Non-pigmented ciliary epithelial cell (primary cell): ENCODE data around the gene USP3.
"Not testable (repeated sequence)": the region's sequence is repeated elsewhere in the genome, so short reads cannot be mapped to it uniquely, and the experiment has no call there.

Source experiments
- DNase-seq: peaks from one replicate; pipeline ENCODE4 v3.0.0-alpha.2; 2010; ENCODE audit warnings: low read depth

The USP3 gene

GRCh38 chr15:63610209-63610841 is 105.9 kb downstream of the USP3 start:
- DNase-seq: peak; percentile 70

- DNase-seq: no peak
These were observed 106.8 kb downstream of the USP3 start for GRCh38 chr15:63611177-63611576.

GRCh38 chr15:63612300-63612699 is 107.9 kb downstream of the USP3 start:
- no peak for DNase-seq

GRCh38 chr15:63615935-63616334 is 111.5 kb downstream of the USP3 start:
- no peak for DNase-seq

GRCh38 chr15:63617147-63617546 is 112.8 kb downstream of the USP3 start:
- not testable (repeated sequence) for DNase-seq

GRCh38 chr15:63617627-63618026 is 113.2 kb downstream of the USP3 start:
- DNase-seq: not testable (repeated sequence)

GRCh38 chr15:63620760-63621159 is 116.4 kb downstream of the USP3 start:
- DNase-seq: not testable (repeated sequence)

- no peak for DNase-seq
These were observed 119.0 kb downstream of the USP3 start for GRCh38 chr15:63623232-63623969.

GRCh38 chr15:63626955-63627354 is 122.6 kb downstream of the USP3 start:
- DNase-seq: no peak

GRCh38 chr15:63628123-63628822 is 123.9 kb downstream of the USP3 start:
- DNase-seq: no peak

- no peak for DNase-seq
These were observed 125.8 kb downstream of the USP3 start for GRCh38 chr15:63630036-63630751.

- DNase-seq: no peak
These were observed 128.9 kb downstream of the USP3 start for GRCh38 chr15:63633312-63633711.

- no peak for DNase-seq
These were observed 129.8 kb downstream of the USP3 start for GRCh38 chr15:63634154-63634553.

- no peak for DNase-seq
These were observed 132.2 kb downstream of the USP3 start for GRCh38 chr15:63636518-63637061.

- DNase-seq: no peak
These were observed 134.4 kb downstream of the USP3 start for GRCh38 chr15:63638839-63639238.

GRCh38 chr15:63640146-63640545 is 135.8 kb downstream of the USP3 start:
- no peak for DNase-seq
